Measurements from ENCODE around the gene MBNL3. TPM values are rescaled to one million over a fixed set of nuclear protein-coding genes. Genes with fewer than 3 reads are reported as not detected.

Gene MBNL3
- 22.6 TPM for total RNA-seq

- intact Hi-C loops (cut with DNase I): no loop called here
- DNase-seq (ENCODE audit: low spot score) (peak; percentile 66), ATAC-seq (peak; percentile 92)
Observed at GRCh38 chrX:132488819-132489577, at the start of gene MBNL3. TSS of gene MBNL3 (minus strand) at chrX:132489038. CDS start at chrX:132439611, 49,427 bp downstream.

GRCh38 chrX:132533409-132533808 is 44.6 kb upstream of the MBNL3 start:
- ATAC-seq (no peak), DNase-seq (ENCODE audit: low spot score) (no peak)
- intact Hi-C loops (cut with DNase I): no loop called here

GRCh38 chrX:132532913-132533312 is 44.1 kb upstream of the MBNL3 start:
- intact Hi-C loops (cut with DNase I): no loop called here
- ATAC-seq: no peak
- DNase-seq (ENCODE audit: low spot score): no peak

- ATAC-seq (no peak), DNase-seq (ENCODE audit: low spot score) (no peak)
- intact Hi-C loops (cut with DNase I): no loop called here
Observed at GRCh38 chrX:132532097-132532496, 43.3 kb upstream of the MBNL3 start.

GRCh38 chrX:132520792-132521191 is 32.0 kb upstream of the MBNL3 start:
- no peak for ATAC-seq

GRCh38 chrX:132520213-132520612 is 31.4 kb upstream of the MBNL3 start:
- ATAC-seq: no peak
- DNase-seq (ENCODE audit: low spot score): no peak
- intact Hi-C loops (cut with DNase I): no loop called here

More at GRCh38 chrX:132520792-132521191, 32.0 kb upstream of the MBNL3 start:
- intact Hi-C loops (cut with DNase I): no loop called here
- no peak for DNase-seq (ENCODE audit: low spot score)

GRCh38 chrX:132518401-132518800 is 29.6 kb upstream of the MBNL3 start:
- intact Hi-C loops (cut with DNase I): no loop called here
- no peak for ATAC-seq
- DNase-seq (ENCODE audit: low spot score): no peak

- intact Hi-C loops (cut with DNase I): no loop called here
- no peak for DNase-seq (ENCODE audit: low spot score)
- ATAC-seq: no peak
Observed at GRCh38 chrX:132508834-132509233, 20.0 kb upstream of the MBNL3 start.

- DNase-seq (ENCODE audit: low spot score) (no peak), ATAC-seq (peak; percentile 90)
- intact Hi-C loops (cut with DNase I): no loop called here
Observed at GRCh38 chrX:132505116-132505515, 16.3 kb upstream of the MBNL3 start.

- DNase-seq (ENCODE audit: low spot score) (no peak), ATAC-seq (no peak)
- intact Hi-C loops (cut with DNase I): no loop called here
Observed at GRCh38 chrX:132504417-132504816, 15.6 kb upstream of the MBNL3 start.

GRCh38 chrX:132501606-132502005 is 12.8 kb upstream of the MBNL3 start:
- no peak for ATAC-seq
- no peak for DNase-seq (ENCODE audit: low spot score)
- intact Hi-C loops (cut with DNase I): no loop called here

GRCh38 chrX:132497432-132497831 is 8.6 kb upstream of the MBNL3 start:
- ATAC-seq (no peak), DNase-seq (ENCODE audit: low spot score) (no peak)
- intact Hi-C loops (cut with DNase I): no loop called here

- ATAC-seq (no peak), DNase-seq (ENCODE audit: low spot score) (no peak)
- intact Hi-C loops (cut with DNase I): no loop called here
Observed at GRCh38 chrX:132493095-132493494, 4.3 kb upstream of the MBNL3 start.

GRCh38 chrX:132491191-132491590 is 2.4 kb upstream of the MBNL3 start:
- intact Hi-C loops (cut with DNase I): no loop called here
- no peak for DNase-seq (ENCODE audit: low spot score)

GRCh38 chrX:132489578-132490419 is 961 bp upstream of the MBNL3 start:
- DNase-seq (ENCODE audit: low spot score) (peak; percentile 60), ATAC-seq (peak; percentile 33)
- intact Hi-C loops (cut with DNase I): no loop called here

More at GRCh38 chrX:132491191-132491590, 2.4 kb upstream of the MBNL3 start:
- ATAC-seq: peak; percentile 47

- ATAC-seq: peak; percentile 68
Observed at GRCh38 chrX:132488180-132488705, 595 bp downstream of the MBNL3 start.

GRCh38 chrX:132486599-132487178 is 2.1 kb downstream of the MBNL3 start:
- ATAC-seq: no peak
- DNase-seq (ENCODE audit: low spot score): no peak
- intact Hi-C loops (cut with DNase I): no loop called here

More at GRCh38 chrX:132488180-132488705, 595 bp downstream of the MBNL3 start:
- DNase-seq (ENCODE audit: low spot score): no peak
- intact Hi-C loops (cut with DNase I): no loop called here

GRCh38 chrX:132483951-132484350 is 4.9 kb downstream of the MBNL3 start:
- intact Hi-C loops (cut with DNase I): no loop called here
- DNase-seq (ENCODE audit: low spot score) (no peak), ATAC-seq (no peak)

- no peak for ATAC-seq
- no peak for DNase-seq (ENCODE audit: low spot score)
- intact Hi-C loops (cut with DNase I): no loop called here
Observed at GRCh38 chrX:132483488-132483887, 5.3 kb downstream of the MBNL3 start.

GRCh38 chrX:132482632-132483031 is 6.2 kb downstream of the MBNL3 start:
- no peak for ATAC-seq

More at GRCh38 chrX:132482632-132483031, 6.2 kb downstream of the MBNL3 start:
- intact Hi-C loops (cut with DNase I): no loop called here
- DNase-seq (ENCODE audit: low spot score): no peak

Measured in sciatic nerve (tissue), 2 donors.